K562 (cell line): Measurements from ENCODE around the gene VGF. TPM values are rescaled to one million over a fixed set of nuclear protein-coding genes. Genes with fewer than 3 reads are reported as not detected.

ENCODE experiments used
- HDGF ChIP-seq: fragments of 450-650 bp; IDR thresholded peaks from 2 replicates; pipeline ENCODE4 v1.6.1; 2016
- MTA3 ChIP-seq: fragments of 450-650 bp; formaldehyde crosslinking; IDR thresholded peaks from 2 replicates; pipeline ENCODE4 v1.6.1; 2017; ENCODE audit warnings: mild to moderate bottlenecking, borderline replicate concordance
- SMARCA4 ChIP-seq: fragments of 450-650 bp; IDR thresholded peaks from 2 replicates; pipeline ENCODE4 v1.6.1; 2016
- ZBTB33 ChIP-seq: sonication (generic); formaldehyde crosslinking; IDR thresholded peaks from 2 replicates; pipeline ENCODE4 v1.8.1; 2023; ENCODE audit warnings: mild to moderate bottlenecking, missing genetic modification reagents
- polyA plus RNA-seq, 8 experiments: library from polyadenylated mRNA; depleted of rRNA in 4 of 8; stranded (reverse) in 5 of 8; unstranded in 3 of 8; fragments of >200 nt; fragmentation: Nextera tagmentation in 2 of 8; fragmentation: Illumina TruSeq in 1 of 8; extraction: Ambion mirVana in 2 of 8; extraction: Trizol in 1 of 8; gene quantifications; 2 replicates each; pipeline versions ENCODE4 v1.2.1 to v1.2.3, GENCODE V29; 2011 to 2014; ENCODE audit warnings: inconsistent platforms in 1 of 8, missing spikeins in 1 of 8
- total RNA-seq, 7 experiments: library from RNA; depleted of rRNA in 6 of 7; stranded (reverse); fragments of >200 nt in 6 of 7; fragmentation: Illumina TruSeq in 2 of 7; extraction: Trizol in 2 of 7; gene quantifications; 2 replicates each; pipeline versions ENCODE4 v1.2.1 to v1.2.3, GENCODE V29; 2011 to 2021; ENCODE audit warnings: low replicate concordance in 1 of 7
- TF ChIP-seq, protein P1 (sequence below): fragments of 250-450 bp; sonication (Bioruptor Pico); IDR thresholded peaks from 2 replicates; pipeline ENCODE4 v1.4.0; 2020; ENCODE audit warnings: mild to moderate bottlenecking, moderate library complexity, borderline replicate concordance
- TF ChIP-seq, protein P2 (sequence below): fragments of 450-650 bp; IDR thresholded peaks from 2 replicates; pipeline ENCODE4 v1.6.1; 2016; ENCODE audit warnings: mild to moderate bottlenecking, moderate library complexity
- TF ChIP-seq, protein P3 (sequence below): fragments of 450-650 bp; IDR thresholded peaks from 2 replicates; pipeline ENCODE4 v1.6.1; 2016; ENCODE audit warnings: mild to moderate bottlenecking

VGF gene
- total and polyA plus RNA-seq, 9 of the 15 experiments (the other 6 are each of a cell fraction or from before 2014, with no cell fraction given) = 0.03 to 5.7 (median 0.34) TPM

DNA sequence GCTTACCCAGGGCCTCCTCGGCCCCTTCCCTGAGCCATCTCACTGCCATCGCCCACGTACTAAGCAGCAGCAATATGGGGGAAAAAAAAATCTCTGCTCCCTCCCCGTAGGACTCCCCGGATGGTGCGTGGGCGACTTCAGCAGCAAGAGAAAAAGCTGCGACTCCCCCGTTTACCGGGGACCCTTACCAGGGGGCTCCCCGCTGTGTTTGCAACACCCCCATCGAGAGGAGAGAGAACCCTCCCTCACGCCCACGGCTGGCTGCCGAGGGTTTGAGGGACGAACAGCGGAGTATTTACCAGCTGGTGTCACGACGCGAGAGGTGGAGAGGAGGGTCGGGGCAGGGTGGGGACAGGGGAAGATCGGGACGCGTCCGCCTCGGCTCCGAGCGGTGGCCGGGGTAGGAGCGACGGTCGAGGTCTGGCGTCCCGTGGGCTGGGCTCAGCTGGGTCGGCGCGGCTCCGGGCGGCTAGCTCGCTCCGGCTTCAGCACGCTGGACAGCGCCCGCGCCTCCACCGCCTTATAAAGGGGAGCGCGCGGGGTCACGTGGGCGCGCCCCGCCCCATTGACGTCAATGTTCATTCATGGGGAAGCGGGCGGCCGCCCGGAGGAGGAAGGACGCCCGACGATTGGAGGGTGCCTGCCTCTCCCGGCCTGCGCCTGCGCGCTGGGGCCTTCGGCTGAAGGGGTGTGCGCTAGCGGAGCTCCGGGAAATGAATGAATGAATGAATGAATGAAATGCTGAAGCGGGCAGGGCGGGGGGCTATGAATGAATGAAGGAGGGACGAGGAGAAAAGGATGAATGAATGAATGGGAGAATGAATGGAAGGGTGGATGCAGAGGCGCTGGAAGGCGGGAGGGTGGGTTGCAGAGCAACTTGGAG is at the start of gene VGF (continued):
- TF ChIP-seq, protein P1, sequence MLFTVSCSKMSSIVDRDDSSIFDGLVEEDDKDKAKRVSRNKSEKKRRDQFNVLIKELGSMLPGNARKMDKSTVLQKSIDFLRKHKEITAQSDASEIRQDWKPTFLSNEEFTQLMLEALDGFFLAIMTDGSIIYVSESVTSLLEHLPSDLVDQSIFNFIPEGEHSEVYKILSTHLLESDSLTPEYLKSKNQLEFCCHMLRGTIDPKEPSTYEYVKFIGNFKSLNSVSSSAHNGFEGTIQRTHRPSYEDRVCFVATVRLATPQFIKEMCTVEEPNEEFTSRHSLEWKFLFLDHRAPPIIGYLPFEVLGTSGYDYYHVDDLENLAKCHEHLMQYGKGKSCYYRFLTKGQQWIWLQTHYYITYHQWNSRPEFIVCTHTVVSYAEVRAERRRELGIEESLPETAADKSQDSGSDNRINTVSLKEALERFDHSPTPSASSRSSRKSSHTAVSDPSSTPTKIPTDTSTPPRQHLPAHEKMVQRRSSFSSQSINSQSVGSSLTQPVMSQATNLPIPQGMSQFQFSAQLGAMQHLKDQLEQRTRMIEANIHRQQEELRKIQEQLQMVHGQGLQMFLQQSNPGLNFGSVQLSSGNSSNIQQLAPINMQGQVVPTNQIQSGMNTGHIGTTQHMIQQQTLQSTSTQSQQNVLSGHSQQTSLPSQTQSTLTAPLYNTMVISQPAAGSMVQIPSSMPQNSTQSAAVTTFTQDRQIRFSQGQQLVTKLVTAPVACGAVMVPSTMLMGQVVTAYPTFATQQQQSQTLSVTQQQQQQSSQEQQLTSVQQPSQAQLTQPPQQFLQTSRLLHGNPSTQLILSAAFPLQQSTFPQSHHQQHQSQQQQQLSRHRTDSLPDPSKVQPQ = no peak
- TF ChIP-seq, protein P2, sequence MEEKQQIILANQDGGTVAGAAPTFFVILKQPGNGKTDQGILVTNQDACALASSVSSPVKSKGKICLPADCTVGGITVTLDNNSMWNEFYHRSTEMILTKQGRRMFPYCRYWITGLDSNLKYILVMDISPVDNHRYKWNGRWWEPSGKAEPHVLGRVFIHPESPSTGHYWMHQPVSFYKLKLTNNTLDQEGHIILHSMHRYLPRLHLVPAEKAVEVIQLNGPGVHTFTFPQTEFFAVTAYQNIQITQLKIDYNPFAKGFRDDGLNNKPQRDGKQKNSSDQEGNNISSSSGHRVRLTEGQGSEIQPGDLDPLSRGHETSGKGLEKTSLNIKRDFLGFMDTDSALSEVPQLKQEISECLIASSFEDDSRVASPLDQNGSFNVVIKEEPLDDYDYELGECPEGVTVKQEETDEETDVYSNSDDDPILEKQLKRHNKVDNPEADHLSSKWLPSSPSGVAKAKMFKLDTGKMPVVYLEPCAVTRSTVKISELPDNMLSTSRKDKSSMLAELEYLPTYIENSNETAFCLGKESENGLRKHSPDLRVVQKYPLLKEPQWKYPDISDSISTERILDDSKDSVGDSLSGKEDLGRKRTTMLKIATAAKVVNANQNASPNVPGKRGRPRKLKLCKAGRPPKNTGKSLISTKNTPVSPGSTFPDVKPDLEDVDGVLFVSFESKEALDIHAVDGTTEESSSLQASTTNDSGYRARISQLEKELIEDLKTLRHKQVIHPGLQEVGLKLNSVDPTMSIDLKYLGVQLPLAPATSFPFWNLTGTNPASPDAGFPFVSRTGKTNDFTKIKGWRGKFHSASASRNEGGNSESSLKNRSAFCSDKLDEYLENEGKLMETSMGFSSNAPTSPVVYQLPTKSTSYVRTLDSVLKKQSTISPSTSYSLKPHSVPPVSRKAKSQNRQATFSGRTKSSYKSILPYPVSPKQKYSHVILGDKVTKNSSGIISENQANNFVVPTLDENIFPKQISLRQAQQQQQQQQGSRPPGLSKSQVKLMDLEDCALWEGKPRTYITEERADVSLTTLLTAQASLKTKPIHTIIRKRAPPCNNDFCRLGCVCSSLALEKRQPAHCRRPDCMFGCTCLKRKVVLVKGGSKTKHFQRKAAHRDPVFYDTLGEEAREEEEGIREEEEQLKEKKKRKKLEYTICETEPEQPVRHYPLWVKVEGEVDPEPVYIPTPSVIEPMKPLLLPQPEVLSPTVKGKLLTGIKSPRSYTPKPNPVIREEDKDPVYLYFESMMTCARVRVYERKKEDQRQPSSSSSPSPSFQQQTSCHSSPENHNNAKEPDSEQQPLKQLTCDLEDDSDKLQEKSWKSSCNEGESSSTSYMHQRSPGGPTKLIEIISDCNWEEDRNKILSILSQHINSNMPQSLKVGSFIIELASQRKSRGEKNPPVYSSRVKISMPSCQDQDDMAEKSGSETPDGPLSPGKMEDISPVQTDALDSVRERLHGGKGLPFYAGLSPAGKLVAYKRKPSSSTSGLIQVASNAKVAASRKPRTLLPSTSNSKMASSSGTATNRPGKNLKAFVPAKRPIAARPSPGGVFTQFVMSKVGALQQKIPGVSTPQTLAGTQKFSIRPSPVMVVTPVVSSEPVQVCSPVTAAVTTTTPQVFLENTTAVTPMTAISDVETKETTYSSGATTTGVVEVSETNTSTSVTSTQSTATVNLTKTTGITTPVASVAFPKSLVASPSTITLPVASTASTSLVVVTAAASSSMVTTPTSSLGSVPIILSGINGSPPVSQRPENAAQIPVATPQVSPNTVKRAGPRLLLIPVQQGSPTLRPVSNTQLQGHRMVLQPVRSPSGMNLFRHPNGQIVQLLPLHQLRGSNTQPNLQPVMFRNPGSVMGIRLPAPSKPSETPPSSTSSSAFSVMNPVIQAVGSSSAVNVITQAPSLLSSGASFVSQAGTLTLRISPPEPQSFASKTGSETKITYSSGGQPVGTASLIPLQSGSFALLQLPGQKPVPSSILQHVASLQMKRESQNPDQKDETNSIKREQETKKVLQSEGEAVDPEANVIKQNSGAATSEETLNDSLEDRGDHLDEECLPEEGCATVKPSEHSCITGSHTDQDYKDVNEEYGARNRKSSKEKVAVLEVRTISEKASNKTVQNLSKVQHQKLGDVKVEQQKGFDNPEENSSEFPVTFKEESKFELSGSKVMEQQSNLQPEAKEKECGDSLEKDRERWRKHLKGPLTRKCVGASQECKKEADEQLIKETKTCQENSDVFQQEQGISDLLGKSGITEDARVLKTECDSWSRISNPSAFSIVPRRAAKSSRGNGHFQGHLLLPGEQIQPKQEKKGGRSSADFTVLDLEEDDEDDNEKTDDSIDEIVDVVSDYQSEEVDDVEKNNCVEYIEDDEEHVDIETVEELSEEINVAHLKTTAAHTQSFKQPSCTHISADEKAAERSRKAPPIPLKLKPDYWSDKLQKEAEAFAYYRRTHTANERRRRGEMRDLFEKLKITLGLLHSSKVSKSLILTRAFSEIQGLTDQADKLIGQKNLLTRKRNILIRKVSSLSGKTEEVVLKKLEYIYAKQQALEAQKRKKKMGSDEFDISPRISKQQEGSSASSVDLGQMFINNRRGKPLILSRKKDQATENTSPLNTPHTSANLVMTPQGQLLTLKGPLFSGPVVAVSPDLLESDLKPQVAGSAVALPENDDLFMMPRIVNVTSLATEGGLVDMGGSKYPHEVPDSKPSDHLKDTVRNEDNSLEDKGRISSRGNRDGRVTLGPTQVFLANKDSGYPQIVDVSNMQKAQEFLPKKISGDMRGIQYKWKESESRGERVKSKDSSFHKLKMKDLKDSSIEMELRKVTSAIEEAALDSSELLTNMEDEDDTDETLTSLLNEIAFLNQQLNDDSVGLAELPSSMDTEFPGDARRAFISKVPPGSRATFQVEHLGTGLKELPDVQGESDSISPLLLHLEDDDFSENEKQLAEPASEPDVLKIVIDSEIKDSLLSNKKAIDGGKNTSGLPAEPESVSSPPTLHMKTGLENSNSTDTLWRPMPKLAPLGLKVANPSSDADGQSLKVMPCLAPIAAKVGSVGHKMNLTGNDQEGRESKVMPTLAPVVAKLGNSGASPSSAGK = no peak
- TF ChIP-seq ZBTB33 (peak; percentile 84), HDGF (no peak), SMARCA4 (no peak), MTA3 (peak; percentile 97)
- TF ChIP-seq, protein P3, sequence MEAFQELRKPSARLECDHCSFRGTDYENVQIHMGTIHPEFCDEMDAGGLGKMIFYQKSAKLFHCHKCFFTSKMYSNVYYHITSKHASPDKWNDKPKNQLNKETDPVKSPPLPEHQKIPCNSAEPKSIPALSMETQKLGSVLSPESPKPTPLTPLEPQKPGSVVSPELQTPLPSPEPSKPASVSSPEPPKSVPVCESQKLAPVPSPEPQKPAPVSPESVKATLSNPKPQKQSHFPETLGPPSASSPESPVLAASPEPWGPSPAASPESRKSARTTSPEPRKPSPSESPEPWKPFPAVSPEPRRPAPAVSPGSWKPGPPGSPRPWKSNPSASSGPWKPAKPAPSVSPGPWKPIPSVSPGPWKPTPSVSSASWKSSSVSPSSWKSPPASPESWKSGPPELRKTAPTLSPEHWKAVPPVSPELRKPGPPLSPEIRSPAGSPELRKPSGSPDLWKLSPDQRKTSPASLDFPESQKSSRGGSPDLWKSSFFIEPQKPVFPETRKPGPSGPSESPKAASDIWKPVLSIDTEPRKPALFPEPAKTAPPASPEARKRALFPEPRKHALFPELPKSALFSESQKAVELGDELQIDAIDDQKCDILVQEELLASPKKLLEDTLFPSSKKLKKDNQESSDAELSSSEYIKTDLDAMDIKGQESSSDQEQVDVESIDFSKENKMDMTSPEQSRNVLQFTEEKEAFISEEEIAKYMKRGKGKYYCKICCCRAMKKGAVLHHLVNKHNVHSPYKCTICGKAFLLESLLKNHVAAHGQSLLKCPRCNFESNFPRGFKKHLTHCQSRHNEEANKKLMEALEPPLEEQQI = no peak
